Endothelial cell of umbilical vein (primary cell): ENCODE results near the gene ADAT3. TPM values are rescaled to one million over a fixed set of nuclear protein-coding genes. Genes with fewer than 3 reads are reported as not detected.
A peak's percentile ranks its signal among the peaks of the same experiment; 100 is the strongest.

Experiments
- BruUV-seq: library from RNA; stranded (reverse); fragments of 400-500 nt; replicated peaks from 2 replicates; lab custom pipeline; 2021; lab: Mats Ljungman, UMichigan
- CTCF ChIA-PET: fragments of 300-600, 350-600 bp; sonication (Branson Sonifier 250); formaldehyde crosslinking; loops from one replicate; lab custom pipeline; 2021; ENCODE audit warnings: antibody characterized with exemption, inconsistent platforms; lab: Charles Lee
- POLR2A ChIA-PET: fragments of 300-600, 350-600 bp; sonication (Branson Sonifier 250); formaldehyde crosslinking; loops from one replicate; lab custom pipeline; 2021; ENCODE audit warnings: antibody characterized with exemption, inconsistent platforms; lab: Charles Lee
- DNase-seq: peaks from one replicate; pipeline ENCODE4 v3.0.0-alpha.2; 2011; ENCODE audit warnings: low read depth, low spot score
- FAIRE-seq: peaks from 2 replicates; lab custom pipeline; 2011; peaks lifted over from hg19 to GRCh38; lab: Jason Lieb, UNC
- H2AFZ ChIP-seq: 2 replicates; pipeline ENCODE4 v1.6.0; 2012; ENCODE audit warnings: low read depth, low read length, control low read depth, inconsistent platforms
- H3K27ac ChIP-seq: 2 replicates; pipeline ENCODE4 v1.5.1; 2011; ENCODE audit warnings: low read depth, mild to moderate bottlenecking, control low read depth, low read length, moderate library complexity; ENCODE audit not compliant: insufficient read depth
- H3K27me3 ChIP-seq, 2 experiments: 2 replicates each; pipeline versions ENCODE4 v1.6.0 to v1.6.1; 2011; ENCODE audit warnings: low read length in 2 of 2, mixed read lengths in 1 of 2; ENCODE audit not compliant: control insufficient read depth in 2 of 2, insufficient read depth in 2 of 2
- H3K36me3 ChIP-seq, 2 experiments: 2 replicates in 1 of 2; 3 replicates in 1 of 2; pipeline ENCODE4 v1.5.1; 2011; ENCODE audit warnings: low read length in 2 of 2, mild to moderate bottlenecking in 1 of 2, moderate library complexity in 1 of 2; ENCODE audit not compliant: control insufficient read depth in 2 of 2, insufficient read depth in 2 of 2; ENCODE audit errors: extremely low read depth in 1 of 2
- H3K4me1 ChIP-seq: 3 replicates; pipeline ENCODE4 v1.5.1; 2011; ENCODE audit warnings: mild to moderate bottlenecking, low read length; ENCODE audit not compliant: control insufficient read depth, insufficient read depth; ENCODE audit errors: extremely low read depth
- H3K4me2 ChIP-seq: 2 replicates; pipeline ENCODE4 v1.6.1; 2011; ENCODE audit warnings: low read length, control low read depth, mixed read lengths; ENCODE audit not compliant: insufficient read depth
- H3K4me3 ChIP-seq, 3 experiments: fragments of 200-600 bp in 1 of 3; sonication (generic), shearing (Covaris generic) in 1 of 3; replicated peaks in 1 of 3; 2 replicates each; pipeline ENCODE4 v1.5.1; 2011 to 2016; ENCODE audit warnings: control low read depth in 3 of 3, low read length in 3 of 3, mild to moderate bottlenecking in 2 of 3, inconsistent platforms in 1 of 3, low read depth in 1 of 3, moderate library complexity in 1 of 3; ENCODE audit not compliant: insufficient read depth in 1 of 3
- H3K79me2 ChIP-seq: 2 replicates; pipeline ENCODE4 v1.6.0; 2012; ENCODE audit warnings: low read length, inconsistent platforms; ENCODE audit not compliant: control insufficient read depth, insufficient read depth
- H3K9ac ChIP-seq: replicated peaks from 2 replicates; pipeline ENCODE3; 2011; ENCODE audit warnings: low read length, control low read depth; ENCODE audit not compliant: insufficient read depth; ENCODE audit errors: extremely low read depth
- H3K9me1 ChIP-seq: replicated peaks from 3 replicates; pipeline ENCODE4 v1.6.0; 2011; ENCODE audit warnings: mild to moderate bottlenecking, low read length; ENCODE audit not compliant: control insufficient read depth, insufficient read depth; ENCODE audit errors: extremely low read depth
- H3K9me3 ChIP-seq: replicated peaks from 2 replicates; pipeline ENCODE4 v1.5.1; 2012; ENCODE audit warnings: low read length, inconsistent platforms; ENCODE audit not compliant: control insufficient read depth, insufficient read depth
- H4K20me1 ChIP-seq: replicated peaks from 2 replicates; pipeline ENCODE3; 2011; ENCODE audit warnings: mild to moderate bottlenecking, low read length; ENCODE audit not compliant: control insufficient read depth, insufficient read depth; ENCODE audit errors: extremely low read depth
- CTCF ChIP-seq, 2 donors: IDR thresholded peaks; 1 replicate in 1 of 2; 2 replicates in 1 of 2; pipeline ENCODE4 v1.5.1; 2011; ENCODE audit warnings: low read length in 2 of 2, mild to moderate bottlenecking in 2 of 2, moderate library complexity in 2 of 2, control low read depth in 1 of 2, inconsistent platforms in 1 of 2, low read depth in 1 of 2; ENCODE audit not compliant: insufficient read depth in 1 of 2; ENCODE audit errors: extremely low read depth in 1 of 2
- EZH2 ChIP-seq: IDR thresholded peaks from 2 replicates; pipeline ENCODE4 v1.6.1; 2012; ENCODE audit warnings: borderline replicate concordance, low read depth, mild to moderate bottlenecking, moderate library complexity, low read length, inconsistent platforms; ENCODE audit not compliant: severe bottlenecking
- FOS ChIP-seq: IDR thresholded peaks from 2 replicates; pipeline ENCODE4 v1.6.1; 2011; ENCODE audit warnings: mild to moderate bottlenecking, low read length, moderate library complexity, borderline replicate concordance; ENCODE audit not compliant: insufficient read depth
- GATA2 ChIP-seq: IDR thresholded peaks from 2 replicates; pipeline ENCODE4 v1.7.0; 2011; ENCODE audit warnings: low read depth, mild to moderate bottlenecking, moderate library complexity, mixed read lengths, low read length; ENCODE audit not compliant: insufficient read length, insufficient read depth
- JUN ChIP-seq: IDR thresholded peaks from 2 replicates; pipeline ENCODE4 v1.6.1; 2011; ENCODE audit warnings: borderline replicate concordance, low read depth; ENCODE audit not compliant: insufficient read length, insufficient read depth
- MAX ChIP-seq: IDR thresholded peaks from 2 replicates; pipeline ENCODE4 v1.6.1; 2011; ENCODE audit not compliant: insufficient read depth, insufficient read length
- MYC ChIP-seq: IDR thresholded peaks from one replicate; pipeline ENCODE4 v1.6.1; 2011; ENCODE audit warnings: mild to moderate bottlenecking, low read depth, low read length
- POLR2A ChIP-seq: IDR thresholded peaks from 2 replicates; pipeline ENCODE4 v1.6.1; 2012; ENCODE audit warnings: low read depth, mild to moderate bottlenecking, control low read depth, low read length
- POLR2AphosphoS5 ChIP-seq: IDR thresholded peaks from 2 replicates; pipeline ENCODE4 v1.6.1; 2012; ENCODE audit warnings: low read depth, mild to moderate bottlenecking, control low read depth, low read length, moderate library complexity; ENCODE audit not compliant: insufficient read depth
- dilution Hi-C: fragments of 300-500 bp; cut with MboI; formaldehyde crosslinking; loops from one replicate; pipeline ENCODE4 v1.15.0; 2019; ENCODE audit warnings: low sequenced_read_pairs; ENCODE audit not compliant: extremely low pct_ligation_motif_present
- intact Hi-C: fragments of 100-400 bp; cut with micrococcal nuclease; formaldehyde crosslinking; loops from one replicate; pipeline ENCODE4 v1.10.0; 2022
- polyA plus RNA-seq, 4 experiments: library from polyadenylated mRNA; depleted of rRNA in 3 of 4; stranded (reverse) in 3 of 4; unstranded in 1 of 4; fragments of >200 nt; gene quantifications; 2 replicates each; pipeline versions ENCODE4 v1.2.1 to v1.2.3, GENCODE V29; 2011 to 2012; ENCODE audit warnings: missing spikeins in 1 of 4
- total RNA-seq: library from RNA; stranded (reverse); gene quantifications from 2 replicates; pipeline ENCODE4 v1.2.3, GENCODE V29; 2021

The ADAT3 gene
- total and polyA plus RNA-seq, 2 donors (not counting 3 experiments of a cell fraction or from before 2014, with no cell fraction given) = 5.7 to 11.7 TPM

DNA sequence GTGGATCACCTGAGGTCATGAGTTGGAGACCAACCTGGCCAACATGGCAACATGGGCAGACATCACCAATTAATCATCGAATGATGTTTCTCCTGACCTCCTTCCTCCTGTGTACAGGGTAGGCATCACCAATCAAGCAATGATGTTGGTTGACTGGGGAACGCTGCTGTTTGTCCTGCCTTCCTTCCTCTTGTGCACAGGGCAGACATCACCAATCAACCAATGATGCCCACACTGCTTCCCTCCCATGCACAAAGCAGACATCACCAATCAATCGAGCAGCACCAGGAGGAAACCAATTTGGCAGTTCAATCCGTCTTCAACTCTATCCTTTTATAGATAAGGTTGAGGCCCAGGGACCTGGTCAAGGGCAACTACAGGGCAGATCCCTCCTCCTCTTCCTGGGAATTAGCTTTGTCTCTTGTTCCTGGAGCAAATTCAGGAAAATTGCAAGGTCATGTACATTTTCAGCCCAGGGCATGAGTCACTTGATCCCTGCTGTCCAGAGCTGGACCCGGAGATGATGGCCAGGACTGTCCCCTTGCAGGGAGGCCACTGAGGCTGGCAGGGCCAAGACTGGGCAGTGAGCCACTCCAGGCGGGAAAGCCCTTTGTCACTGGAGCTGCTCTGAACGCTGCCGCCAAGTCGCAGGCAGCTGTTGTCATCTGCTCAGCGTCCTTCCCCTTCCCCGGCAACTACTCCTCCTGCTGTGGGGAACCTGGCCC lies 30.4 kb downstream of the ADAT3 start:
- TF ChIP-seq MYC (no peak), FOS (no peak), MAX (no peak), CTCF (IDR thresholded peaks at IDR 0.05; ENCODE audit: extremely low read depth in 1 of 2, insufficient read depth in 1 of 2, low read depth in 1 of 2, low read length in 2 of 2) (no peak), EZH2 (no peak), JUN (no peak), GATA2 (no peak), POLR2AphosphoS5 (no peak), POLR2A (no peak)
- FAIRE-seq (peak; percentile 67), DNase-seq (peak; percentile 21)
- Histone ChIP-seq H2AFZ (no peak overlapping the region), H3K27ac (no peak overlapping the region), H3K9me1 (no peaks in the 10 kb centered on the region), H3K9me3 (no peaks in the 10 kb centered on the region), H4K20me1 (no peaks in the 10 kb centered on the region), H3K9ac (no peak overlapping the region), H3K36me3 (no peaks in the 10 kb centered on the region), H3K4me3 (no peak overlapping the region), H3K4me1 (peaks cover 7% of the 10 kb centered on the region), H3K4me2 (no peak overlapping the region), H3K27me3 (no peaks in the 10 kb centered on the region), H3K79me2 (no peaks in the 10 kb centered on the region)
- CTCF ChIA-PET = interaction anchor here (1.3 kb wide), 1 partner anchor 13 kb away, joined by 3 read pairs; no protein-coding TSS in a partner anchor
- dilution Hi-C loops (no loop called here), intact Hi-C loops (loop anchor here (10.0 kb wide), 1 partner anchor 379 kb away; no protein-coding TSS in a partner anchor)
- no TSS peak for BruUV-seq
- POLR2A ChIA-PET = no interaction called here
